ENCODE results near the gene JRKL. TPM values are rescaled to one million over a fixed set of nuclear protein-coding genes. Genes with fewer than 3 reads are reported as not detected.

JRKL gene
- total and polyA plus RNA-seq, 2 of the 13 experiments (the other 11 are each of a cell fraction or from before 2014, with no cell fraction given): 3.2 to 4.5 TPM

DNA sequence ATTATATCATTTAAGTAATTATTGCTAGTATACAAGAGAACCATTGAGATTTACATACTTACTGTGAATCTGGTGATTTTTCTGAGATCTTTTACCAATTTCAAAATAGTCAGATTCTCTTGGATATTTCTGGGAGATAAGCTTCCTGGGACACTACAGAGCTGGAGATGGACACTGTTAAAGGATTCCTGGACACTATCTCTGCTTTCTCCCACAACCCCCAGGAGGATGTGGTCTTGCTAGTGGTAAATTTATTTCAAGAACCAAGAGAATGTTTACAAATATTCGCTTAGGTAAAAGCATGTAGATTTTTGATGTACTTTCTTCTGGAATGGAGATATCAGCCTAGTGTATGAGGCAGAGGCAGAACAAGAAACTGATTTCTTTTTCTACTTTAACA, 13.0 kb upstream of the JRKL start:
- Histone ChIP-seq H3K27me3 (ENCODE audit: control insufficient read depth in 1 of 2, insufficient read depth in 2 of 2, low read length in 2 of 2) (no peaks in the 10 kb centered on the region), H2AFZ (ENCODE audit: low read length) (no peak overlapping the region), H3K79me2 (ENCODE audit: insufficient read depth, low read length) (no peaks in the 10 kb centered on the region), H3K36me3 (replicated peaks in 1 of 2; ENCODE audit: control insufficient read depth in 1 of 2, insufficient read depth in 2 of 2, low read length in 2 of 2) (peaks cover 2 to 12% of the 10 kb centered on the region in 2 experiments; a peak in 2 of 5 replicates), H4K20me1 (ENCODE audit: insufficient read depth, low read length) (no peaks in the 10 kb centered on the region), H3K4me2 (ENCODE audit: low read depth, low read length) (no peak overlapping the region), H3K4me1 (ENCODE audit: insufficient read depth, low read length) (no peaks in the 10 kb centered on the region), H3K9ac (ENCODE audit: insufficient read depth, low read depth, low read length) (no peak overlapping the region), H3K27ac (ENCODE audit: extremely low read length, insufficient read depth, low read length) (no peak overlapping the region), H3K4me3 (replicated peaks in 1 of 3; ENCODE audit: insufficient read depth in 1 of 3, low read depth in 2 of 3, low read length in 3 of 3) (no peak overlapping the region), H3K9me3 (ENCODE audit: low read length) (no peaks in the 10 kb centered on the region)
- 100% methylated on average over 1 of the region's 1 CpG for WGBS (ENCODE audit: low lambda C conversion rate)
- TF ChIP-seq ZNF772 (CRISPR knock-in tag; IDR thresholded peaks at IDR 0.05) (no peak), NFIB (CRISPR knock-in tag; IDR thresholded peaks at IDR 0.05; ENCODE audit: borderline replicate concordance) (no peak), RBAK (CRISPR knock-in tag; IDR thresholded peaks at IDR 0.05) (no peak)
- TF ChIP-seq, protein P1, sequence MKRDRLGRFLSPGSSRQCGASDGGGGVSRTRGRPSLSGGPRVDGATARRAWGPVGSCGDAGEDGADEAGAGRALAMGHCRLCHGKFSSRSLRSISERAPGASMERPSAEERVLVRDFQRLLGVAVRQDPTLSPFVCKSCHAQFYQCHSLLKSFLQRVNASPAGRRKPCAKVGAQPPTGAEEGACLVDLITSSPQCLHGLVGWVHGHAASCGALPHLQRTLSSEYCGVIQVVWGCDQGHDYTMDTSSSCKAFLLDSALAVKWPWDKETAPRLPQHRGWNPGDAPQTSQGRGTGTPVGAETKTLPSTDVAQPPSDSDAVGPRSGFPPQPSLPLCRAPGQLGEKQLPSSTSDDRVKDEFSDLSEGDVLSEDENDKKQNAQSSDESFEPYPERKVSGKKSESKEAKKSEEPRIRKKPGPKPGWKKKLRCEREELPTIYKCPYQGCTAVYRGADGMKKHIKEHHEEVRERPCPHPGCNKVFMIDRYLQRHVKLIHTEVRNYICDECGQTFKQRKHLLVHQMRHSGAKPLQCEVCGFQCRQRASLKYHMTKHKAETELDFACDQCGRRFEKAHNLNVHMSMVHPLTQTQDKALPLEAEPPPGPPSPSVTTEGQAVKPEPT (CRISPR knock-in tag; IDR thresholded peaks at IDR 0.05; ENCODE audit: low read depth): no peak
- POLR2A ChIA-PET: no interaction called here
- BruUV-seq (replicated peaks): no TSS peak
- ATAC-seq (no peak), DNase-seq (ENCODE audit: low spot score) (no peak), FAIRE-seq (no peak)
- in situ Hi-C loops (cut with HindIII; ENCODE audit: extremely low pct_ligation_motif_present, low pct_unique_long_range_greater_than_20kb) (no loop called here), intact Hi-C loops (cut with micrococcal nuclease; ENCODE audit: unreplicated experiment) (no loop called here)
- CTCF ChIA-PET (ENCODE audit: low intra/inter-chr PET ratio, low total read pairs): no interaction called here

DNA sequence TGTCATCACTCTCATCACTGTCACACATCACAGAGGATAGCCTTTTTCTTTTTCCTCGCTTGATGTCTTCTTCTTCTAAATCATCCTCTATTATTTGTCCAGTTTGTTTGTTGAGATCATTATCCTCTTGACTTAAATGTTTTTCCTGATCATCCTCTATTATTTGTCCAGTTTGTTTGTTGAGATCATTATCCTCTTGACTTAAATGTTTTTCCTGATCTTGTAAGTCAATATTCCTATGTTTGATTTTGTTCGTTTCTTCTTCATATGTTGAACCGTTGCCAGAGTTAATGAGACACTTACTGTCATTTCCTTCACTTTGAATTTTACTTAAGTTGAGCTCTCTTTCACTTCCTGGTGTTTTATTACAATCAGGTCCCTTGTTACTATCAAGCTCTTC, 5.7 kb upstream of the JRKL start:
- CTCF ChIA-PET (ENCODE audit: low intra/inter-chr PET ratio, low total read pairs): no interaction called here
- no peak overlapping the region for H3K27ac ChIP-seq (ENCODE audit: extremely low read length, insufficient read depth, low read length)
- DNase-seq (ENCODE audit: low spot score) (no peak), FAIRE-seq (no peak), ATAC-seq (no peak)
- H3K4me1 ChIP-seq (ENCODE audit: insufficient read depth, low read length): peaks cover 34% of the 10 kb centered on the region
- intact Hi-C loops (cut with micrococcal nuclease; ENCODE audit: unreplicated experiment): no loop called here
- peaks cover 28% of the 10 kb centered on the region for H3K79me2 ChIP-seq (ENCODE audit: insufficient read depth, low read length)
- in situ Hi-C loops (cut with HindIII; ENCODE audit: extremely low pct_ligation_motif_present, low pct_unique_long_range_greater_than_20kb): no loop called here
- H3K9me3 ChIP-seq (ENCODE audit: low read length): no peaks in the 10 kb centered on the region
- WGBS (ENCODE audit: low lambda C conversion rate): 43% methylated on average over 3 of the region's 3 CpGs
- H3K36me3 ChIP-seq (replicated peaks in 1 of 2; ENCODE audit: control insufficient read depth in 1 of 2, insufficient read depth in 2 of 2, low read length in 2 of 2): peaks cover 0 to 22% of the 10 kb centered on the region in 2 experiments; a peak in 2 of 5 replicates
- H4K20me1 ChIP-seq (ENCODE audit: insufficient read depth, low read length): no peaks in the 10 kb centered on the region
- no peaks in the 10 kb centered on the region for H3K27me3 ChIP-seq (ENCODE audit: control insufficient read depth in 1 of 2, insufficient read depth in 2 of 2, low read length in 2 of 2)
- POLR2A ChIA-PET: no interaction called here
- H3K4me3 ChIP-seq (replicated peaks in 1 of 3; ENCODE audit: insufficient read depth in 1 of 3, low read depth in 2 of 3, low read length in 3 of 3): no peak overlapping the region
- H2AFZ ChIP-seq (ENCODE audit: low read length): no peak overlapping the region
- no peak overlapping the region for H3K9ac ChIP-seq (ENCODE audit: insufficient read depth, low read depth, low read length)
- no TSS peak for BruUV-seq (replicated peaks)
- no peak overlapping the region for H3K4me2 ChIP-seq (ENCODE audit: low read depth, low read length)
- TF ChIP-seq ZNF205 (CRISPR knock-in tag; IDR thresholded peaks at IDR 0.05) (no peak), ZNF75D (CRISPR knock-in tag; IDR thresholded peaks at IDR 0.05; ENCODE audit: borderline replicate concordance) (no peak), RFX5 (IDR thresholded peaks at IDR 0.05; ENCODE audit: low read depth, low read length) (no peak), ZNF121 (CRISPR knock-in tag; IDR thresholded peaks at IDR 0.05) (no peak), MED8 (CRISPR knock-in tag; IDR thresholded peaks at IDR 0.05; ENCODE audit: insufficient replicate concordance) (no peak), ZSCAN29 (CRISPR knock-in tag; conservative IDR thresholded peaks at IDR 0.05) (no peak), ZNF367 (CRISPR knock-in tag; IDR thresholded peaks at IDR 0.05; ENCODE audit: borderline replicate concordance) (no peak), HNRNPLL (IDR thresholded peaks at IDR 0.05; ENCODE audit: low read depth, low read length, poor library complexity, severe bottlenecking) (no peak)
- TF ChIP-seq, protein P2, sequence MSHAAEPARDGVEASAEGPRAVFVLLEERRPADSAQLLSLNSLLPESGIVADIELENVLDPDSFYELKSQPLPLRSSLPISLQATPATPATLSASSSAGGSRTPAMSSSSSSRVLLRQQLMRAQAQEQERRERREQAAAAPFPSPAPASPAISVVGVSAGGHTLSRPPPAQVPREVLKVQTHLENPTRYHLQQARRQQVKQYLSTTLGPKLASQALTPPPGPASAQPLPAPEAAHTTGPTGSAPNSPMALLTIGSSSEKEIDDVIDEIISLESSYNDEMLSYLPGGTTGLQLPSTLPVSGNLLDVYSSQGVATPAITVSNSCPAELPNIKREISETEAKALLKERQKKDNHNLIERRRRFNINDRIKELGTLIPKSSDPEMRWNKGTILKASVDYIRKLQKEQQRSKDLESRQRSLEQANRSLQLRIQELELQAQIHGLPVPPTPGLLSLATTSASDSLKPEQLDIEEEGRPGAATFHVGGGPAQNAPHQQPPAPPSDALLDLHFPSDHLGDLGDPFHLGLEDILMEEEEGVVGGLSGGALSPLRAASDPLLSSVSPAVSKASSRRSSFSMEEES (CRISPR knock-in tag; IDR thresholded peaks at IDR 0.05): no peak
- TF ChIP-seq, protein P3, sequence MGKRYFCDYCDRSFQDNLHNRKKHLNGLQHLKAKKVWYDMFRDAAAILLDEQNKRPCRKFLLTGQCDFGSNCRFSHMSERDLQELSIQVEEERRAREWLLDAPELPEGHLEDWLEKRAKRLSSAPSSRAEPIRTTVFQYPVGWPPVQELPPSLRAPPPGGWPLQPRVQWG (CRISPR knock-in tag; IDR thresholded peaks at IDR 0.05; ENCODE audit: borderline replicate concordance, low read depth): no peak
- TF ChIP-seq, protein P4, sequence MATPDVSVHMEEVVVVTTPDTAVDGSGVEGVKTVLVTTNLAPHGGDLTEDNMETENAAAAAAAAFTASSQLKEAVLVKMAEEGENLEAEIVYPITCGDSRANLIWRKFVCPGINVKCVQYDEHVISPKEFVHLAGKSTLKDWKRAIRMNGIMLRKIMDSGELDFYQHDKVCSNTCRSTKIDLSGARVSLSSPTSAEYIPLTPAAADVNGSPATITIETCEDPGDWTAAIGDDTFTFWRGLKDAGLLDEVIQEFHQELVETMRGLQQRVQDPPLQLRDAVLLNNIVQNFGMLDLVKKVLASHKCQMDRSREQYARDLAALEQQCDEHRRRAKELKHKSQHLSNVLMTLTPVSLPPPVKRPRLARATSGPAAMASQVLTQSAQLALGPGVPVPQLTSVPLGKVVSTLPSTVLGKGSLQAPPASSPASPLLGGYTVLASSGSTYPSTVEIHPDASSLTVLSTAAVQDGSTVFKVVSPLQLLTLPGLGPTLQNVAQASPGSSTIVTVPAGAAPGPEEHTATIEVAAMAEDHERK (CRISPR knock-in tag; IDR thresholded peaks at IDR 0.05; ENCODE audit: low read depth): no peak

Measured in HepG2 (cell line).